ENCODE measurements around the gene DERL2. TPM values are rescaled to one million over a fixed set of nuclear protein-coding genes. Genes with fewer than 3 reads are reported as not detected.

The DERL2 gene
- 83.9 TPM for polyA plus RNA-seq (2013, experiment 1 of 2; ENCODE audit: insufficient read length)
- 69.0 TPM for polyA plus RNA-seq (2013, experiment 2 of 2; ENCODE audit: insufficient read length)

GRCh38 chr17:5485270-5486205, at the start of gene DERL2:
DERL2 (minus strand) TSS chr17:5486178; CDS start chr17:5486161, 17 bp downstream.
- peak; percentile 42 for DNase-seq

GRCh38 chr17:5535436-5535835, 49.5 kb upstream of the DERL2 start:
- no peak for DNase-seq

DNA sequence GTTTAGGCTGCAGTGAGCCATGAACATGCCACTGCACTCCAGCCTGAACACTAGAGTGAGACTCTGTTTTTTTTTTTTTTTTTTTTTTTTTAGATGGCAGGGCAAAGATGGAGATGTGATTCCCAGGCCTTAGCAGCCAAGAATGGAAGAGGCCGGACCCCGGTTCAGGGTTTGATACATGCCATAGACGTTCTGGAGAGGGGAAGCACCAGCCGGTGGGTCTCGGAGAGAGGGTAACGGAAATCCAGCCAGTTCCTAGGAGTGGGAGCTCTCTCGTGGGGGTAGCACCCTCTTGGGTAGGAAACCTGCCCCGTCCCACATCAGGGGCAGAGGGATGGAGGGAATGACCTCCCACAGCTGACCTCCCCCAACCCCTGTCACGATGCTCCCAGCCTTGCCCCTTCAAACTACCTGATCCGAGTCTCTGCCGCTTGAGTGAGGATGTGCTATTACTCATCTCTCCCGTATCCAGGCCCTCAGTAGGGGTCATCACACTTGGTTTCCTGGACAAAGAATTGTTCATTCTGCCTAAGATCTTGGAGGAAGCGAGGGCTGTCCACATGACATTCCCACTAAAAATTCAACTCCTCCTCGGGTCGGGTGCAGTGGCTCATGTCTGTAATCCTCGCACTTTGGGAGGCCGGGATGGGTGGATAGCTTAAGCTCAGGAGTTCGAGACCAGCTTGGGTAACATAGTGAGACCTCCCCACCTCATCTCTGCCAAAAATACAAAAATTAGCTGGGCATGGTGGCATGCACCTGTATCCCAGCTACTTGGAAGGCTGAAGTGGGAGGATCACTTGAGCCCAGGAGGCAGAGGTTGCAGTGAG, 47.7 kb upstream of the DERL2 start:
- no peak for DNase-seq

DNA sequence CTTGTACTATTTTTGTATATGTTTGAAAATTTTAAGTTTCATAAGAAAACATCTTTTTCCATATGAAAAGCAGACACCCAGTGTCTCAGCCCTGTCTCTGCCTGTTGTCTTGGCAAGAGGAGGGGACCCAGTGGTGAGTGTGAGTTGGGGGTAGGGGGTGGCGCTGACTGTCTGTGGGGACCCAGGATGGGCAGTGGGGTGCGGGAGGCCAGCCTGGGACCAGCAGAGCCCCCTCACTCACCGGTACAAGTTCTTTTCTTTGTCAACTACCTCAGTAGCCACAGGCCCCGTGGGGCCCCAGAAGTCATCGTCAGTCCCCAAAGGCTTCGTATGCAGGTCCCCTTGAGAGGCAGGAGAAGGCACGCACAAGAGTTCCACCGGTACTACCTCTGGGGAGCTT, 46.6 kb upstream of the DERL2 start:
- DNase-seq = no peak

- no peak for DNase-seq
Observed at GRCh38 chr17:5531085-5531418, 45.1 kb upstream of the DERL2 start.

DNA sequence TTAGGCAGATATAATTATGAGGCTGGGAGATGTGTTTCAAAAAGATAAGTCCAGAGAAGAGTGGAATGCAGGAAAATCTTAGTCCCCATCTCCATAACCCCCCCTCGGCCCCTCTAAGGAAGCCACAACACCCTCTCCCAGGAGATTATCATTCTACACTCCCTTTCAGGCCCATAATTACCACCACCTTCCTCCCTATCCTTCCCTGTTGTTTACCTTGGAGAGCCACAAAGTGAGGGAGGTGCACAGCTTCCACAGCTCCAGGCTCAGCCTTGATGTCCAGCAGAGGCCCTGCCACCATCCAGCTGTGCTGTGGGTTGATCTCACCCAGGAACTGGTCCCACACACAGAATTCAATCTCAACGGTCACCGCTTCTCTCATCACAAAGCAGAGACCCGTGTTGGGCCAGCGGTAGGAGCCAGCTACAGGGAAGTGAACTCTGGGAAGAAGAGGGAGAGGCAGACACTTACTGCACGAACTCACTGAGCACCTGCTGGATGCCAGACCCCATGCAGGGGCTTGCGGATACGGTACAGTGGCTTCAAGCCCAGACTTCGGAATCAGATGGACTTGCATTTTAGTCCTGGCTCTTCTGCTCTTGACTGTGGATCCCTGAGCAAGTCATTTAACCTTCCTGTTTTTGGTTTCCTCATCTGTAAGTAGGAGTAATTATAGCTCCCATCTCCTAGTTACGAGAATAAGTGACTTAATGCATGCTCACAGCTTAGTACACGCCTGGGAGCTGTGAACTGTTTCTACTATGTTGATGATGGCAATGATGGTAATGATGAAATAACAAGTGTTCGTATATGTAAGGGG, 44.5 kb upstream of the DERL2 start:
- no peak for DNase-seq

- no peak for DNase-seq
Observed at GRCh38 chr17:5527601-5528250, 41.7 kb upstream of the DERL2 start.

- peak; percentile 99 for DNase-seq
Observed at GRCh38 chr17:5526821-5527598, 41.0 kb upstream of the DERL2 start.

DNA sequence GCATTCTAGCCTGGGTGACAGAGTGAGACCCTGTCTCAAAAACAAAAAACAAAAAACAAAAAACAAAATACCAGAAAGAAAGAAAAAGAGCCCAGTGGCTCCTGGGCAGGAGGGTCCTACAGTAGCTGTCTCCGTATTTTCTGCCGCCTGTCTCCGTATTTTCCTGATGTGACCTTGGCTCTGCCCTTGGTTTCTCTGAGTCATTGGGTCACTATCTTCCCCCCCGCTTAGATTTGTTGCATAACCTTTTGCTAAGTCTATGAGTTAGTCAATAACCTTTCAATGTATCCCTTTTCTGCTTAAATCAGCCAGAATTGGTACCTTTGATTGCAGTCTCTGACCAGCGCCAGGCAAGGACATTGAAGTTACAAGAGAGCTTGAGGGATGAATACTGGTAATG, 37.3 kb upstream of the DERL2 start:
- DNase-seq = no peak

DNA sequence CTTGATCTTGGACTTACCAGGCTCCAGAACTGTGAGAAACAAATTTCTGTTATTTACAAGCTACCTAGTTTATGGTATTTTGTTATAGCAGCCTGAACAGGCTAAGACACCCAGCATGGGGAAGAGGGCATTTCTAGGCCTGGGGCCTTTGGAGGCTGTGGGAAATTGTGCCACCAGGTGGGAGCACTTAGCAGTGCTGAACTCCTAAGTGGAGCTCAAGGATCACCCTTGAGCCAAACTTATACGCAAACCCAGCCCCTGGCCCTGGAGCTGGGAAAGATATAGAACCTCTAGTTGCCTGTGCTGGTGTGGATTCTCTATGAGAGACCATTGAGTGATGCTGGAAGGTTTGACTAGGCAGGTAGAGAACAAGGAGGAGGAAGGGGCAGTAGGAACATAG, 36.5 kb upstream of the DERL2 start:
- DNase-seq = no peak

DNA sequence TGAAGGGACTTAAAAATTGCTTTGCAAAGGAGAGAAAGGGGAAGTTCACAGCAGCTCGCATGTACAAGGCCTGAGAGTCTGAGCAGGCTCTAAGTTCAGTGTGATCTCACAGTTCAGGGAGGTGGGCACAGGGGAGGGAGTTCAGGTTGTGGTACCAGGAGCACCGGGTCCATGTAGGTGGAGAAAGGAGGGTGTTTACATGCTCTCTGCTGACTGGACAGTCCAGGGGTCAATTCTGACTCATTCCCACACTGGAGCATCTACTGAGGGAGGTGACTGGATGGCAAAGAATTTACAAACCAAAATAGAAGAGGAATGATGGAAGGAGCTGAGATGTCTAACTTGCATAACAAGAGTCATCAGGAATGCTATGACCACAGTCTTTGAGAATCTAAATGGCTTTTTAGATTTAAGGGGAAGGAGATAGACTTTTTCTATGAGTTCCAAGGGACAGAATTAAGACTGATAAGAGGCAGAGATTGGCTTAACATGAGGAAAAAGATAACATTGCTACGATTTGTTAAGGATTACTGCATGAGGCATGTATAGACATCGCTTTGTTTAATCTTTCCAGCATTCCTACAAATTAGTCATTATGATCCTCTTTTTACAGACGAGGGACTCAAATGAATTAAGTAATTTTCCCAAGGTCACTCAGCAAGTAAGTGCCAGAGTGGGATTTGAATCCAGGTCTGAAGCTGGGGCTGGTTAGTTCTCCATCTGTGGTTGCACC, 30.2 kb upstream of the DERL2 start:
- DNase-seq = peak; percentile 99

- DNase-seq = no peak
Observed at GRCh38 chr17:5514976-5515375, 29.0 kb upstream of the DERL2 start.

DNA sequence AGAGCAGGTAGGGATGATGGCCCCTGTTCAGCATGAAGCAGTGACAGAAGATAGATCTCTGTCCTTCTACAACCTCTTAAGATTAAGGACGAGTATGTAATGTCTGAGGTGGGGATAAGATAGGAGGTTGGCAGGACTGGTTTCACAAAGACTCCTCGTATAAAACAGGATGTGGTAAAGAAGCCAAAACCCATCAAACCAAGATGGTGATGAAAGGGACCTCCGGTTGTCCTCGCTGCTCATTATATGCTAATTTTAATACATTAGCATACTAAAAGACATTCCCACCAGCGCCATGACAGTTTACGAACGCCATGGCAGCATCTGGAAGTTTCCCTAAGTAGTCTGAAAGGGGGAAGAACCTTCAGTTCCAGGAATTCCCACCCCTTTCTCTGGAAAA, 27.6 kb upstream of the DERL2 start:
- no peak for DNase-seq

DNA sequence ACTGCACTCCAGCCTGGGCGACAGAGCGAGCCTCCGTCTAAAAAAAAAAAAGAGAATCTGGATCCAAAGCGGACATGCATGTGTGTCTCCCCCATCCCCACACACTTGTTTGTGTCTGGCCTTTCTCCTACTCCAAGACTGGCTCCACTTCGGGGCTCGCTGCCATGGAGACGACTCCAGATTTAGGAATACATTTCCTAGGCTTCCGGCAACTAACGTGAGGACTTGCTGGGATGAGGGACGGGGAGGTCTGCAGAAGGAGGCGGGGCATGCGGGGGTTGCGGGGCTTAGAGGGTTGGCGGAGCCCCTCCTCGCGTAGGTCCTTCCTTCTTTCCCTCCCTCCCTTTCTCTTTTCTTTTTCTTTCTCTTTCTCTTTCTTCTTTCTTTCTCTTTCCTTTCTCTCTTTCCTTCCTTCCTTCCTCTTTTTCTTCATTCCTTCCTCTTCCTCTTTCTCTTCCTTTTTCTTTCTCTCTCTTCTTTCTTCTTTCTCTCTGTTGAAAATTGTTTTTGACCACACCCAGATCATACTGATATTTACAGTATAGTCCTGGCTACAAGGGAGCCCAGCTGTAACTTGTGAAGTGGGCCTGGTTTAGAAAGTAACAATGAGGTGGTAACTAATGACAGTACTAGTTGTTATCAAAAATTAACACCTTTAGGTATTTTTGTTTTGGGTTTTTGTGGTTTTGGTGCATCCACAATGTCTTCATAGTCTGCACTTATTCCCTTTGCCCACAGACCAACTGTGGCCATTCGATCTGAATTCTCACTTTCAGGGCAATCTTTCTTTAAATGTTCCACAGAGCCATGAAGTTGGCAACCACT, 25.6 kb upstream of the DERL2 start:
- DNase-seq = no peak

DNA sequence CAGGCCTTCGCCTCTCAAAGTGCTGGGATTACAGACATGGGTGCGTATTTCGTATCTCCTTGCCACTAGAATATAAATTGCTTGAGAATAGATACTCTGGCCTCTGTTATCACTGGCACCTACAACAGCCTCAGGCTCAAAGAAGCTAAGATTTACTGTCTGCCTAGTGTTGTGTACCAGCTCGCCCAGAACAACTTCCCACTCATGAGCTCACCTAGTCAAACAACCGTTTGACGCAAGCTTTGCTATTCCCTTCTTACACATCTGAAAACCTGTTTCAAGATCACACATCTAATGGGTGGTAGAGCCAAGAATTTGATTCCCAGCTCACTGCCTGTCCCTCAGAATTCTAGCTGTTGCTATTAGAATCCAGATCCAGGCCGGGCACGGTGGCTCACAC, 24.8 kb upstream of the DERL2 start:
- DNase-seq = no peak

GRCh38 chr17:5509482-5509881, 23.5 kb upstream of the DERL2 start:
- DNase-seq = peak; percentile 88

DNA sequence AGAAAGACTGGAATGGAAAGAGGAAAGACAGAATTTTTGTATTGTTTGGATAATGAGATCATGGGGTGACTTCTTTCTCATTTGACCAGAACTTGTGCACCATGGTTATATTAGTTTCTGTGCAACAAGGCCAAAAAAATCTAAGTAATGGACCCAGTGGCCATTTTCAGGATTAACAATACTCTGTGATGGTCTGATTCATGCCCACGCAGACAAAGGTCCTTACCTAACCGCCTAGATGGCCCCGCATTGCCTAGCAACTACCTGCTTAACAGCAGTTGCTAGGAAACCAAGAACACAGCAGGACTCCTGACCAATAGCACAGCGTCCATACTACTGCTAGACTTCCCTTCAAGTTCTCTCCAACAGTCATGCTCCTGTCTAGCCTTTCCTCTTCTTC, 22.8 kb upstream of the DERL2 start:
- DNase-seq = peak; percentile 80

DNA sequence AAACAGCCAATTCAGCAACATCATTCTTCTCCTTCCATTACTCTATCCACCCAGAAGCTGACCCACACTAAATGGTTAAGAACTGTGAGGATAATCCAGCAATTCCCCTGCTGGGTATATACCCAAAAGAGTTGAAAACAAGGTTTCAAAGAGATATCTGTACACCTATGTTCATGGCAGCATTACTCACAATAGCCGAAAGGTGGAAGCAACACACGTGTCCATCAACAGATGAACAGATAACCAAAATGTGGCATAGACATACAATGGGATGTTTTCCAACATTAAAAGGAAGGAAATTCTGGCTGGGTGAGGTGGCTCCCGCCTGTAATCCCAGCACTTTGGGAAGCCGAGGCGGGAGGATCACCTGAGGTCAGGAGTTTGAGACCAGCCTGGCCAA, 20.3 kb upstream of the DERL2 start:
- no peak for DNase-seq

DNA sequence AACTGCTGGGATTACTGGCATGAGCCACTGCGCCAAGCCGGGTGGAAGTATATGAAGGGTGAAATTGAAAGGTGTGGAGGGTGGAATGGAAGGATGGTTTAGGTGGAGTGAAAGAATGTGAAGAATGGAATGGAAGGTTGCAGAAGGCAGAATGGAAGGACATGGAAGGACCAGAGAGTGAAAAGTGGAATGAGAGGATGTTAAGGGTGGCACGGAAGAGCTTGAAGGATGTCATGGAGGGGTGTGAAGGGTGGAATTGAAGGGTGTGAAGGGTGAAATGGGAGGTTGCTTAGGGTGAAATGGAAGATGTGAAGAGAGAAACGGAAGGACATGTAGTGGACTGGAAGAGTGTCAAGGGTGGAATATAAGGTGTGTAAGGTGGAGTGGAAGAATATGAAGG, 16.6 kb upstream of the DERL2 start:
- DNase-seq = no peak

DNA sequence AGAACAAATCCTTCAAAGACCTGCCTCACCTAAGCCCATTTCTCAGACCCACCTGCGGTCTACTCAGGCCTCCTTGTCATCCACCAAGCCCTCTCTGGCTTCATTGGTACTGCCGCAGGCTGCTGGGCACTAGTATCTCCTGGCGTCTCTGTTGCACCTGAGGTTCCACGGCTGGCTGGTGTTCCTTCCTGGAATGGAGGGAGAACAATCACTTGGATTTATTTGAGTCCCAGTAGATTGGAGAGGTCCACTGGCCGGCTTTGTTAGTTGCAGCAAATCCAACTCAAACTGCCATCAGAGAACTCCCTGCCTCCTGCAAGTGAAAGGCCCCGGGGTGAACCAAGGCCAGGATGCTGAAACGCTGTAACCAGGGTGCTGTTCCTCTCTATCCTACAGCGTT, 15.7 kb upstream of the DERL2 start:
- DNase-seq = no peak
